ENCODE measurements around the gene JOSD2.

JOSD2 gene

DNA sequence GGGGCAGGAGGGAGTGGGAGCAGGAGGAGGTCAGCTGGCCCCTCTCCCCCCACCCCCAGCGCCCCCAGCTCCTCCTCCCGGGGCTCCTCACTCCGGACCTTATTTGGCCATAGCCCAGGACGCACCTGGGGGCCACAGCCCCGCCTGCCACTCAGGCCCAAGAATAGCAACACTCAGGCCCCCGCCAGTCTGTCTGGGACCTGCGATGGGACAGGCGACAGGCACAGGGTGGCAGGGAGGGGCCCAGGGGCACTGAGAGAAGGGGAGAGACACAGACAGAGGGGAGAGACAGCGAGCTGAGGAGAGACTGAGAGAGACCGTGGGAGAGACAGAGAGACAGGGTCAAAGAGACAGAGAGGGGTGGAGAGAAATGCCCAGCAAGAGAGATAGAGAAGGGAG lies 10.2 kb downstream of the JOSD2 start:
- no peaks in the 10 kb centered on the region for H3K9me3 Mint-ChIP-seq
- peaks cover 5% of the 10 kb centered on the region for H3K36me3 Mint-ChIP-seq (ENCODE audit: low read depth)
- no peaks in the 10 kb centered on the region for H3K4me1 Mint-ChIP-seq (ENCODE audit: low read depth)
- no peak overlapping the region for H3K4me3 Mint-ChIP-seq
- peaks cover 2% of the 10 kb centered on the region for H3K27me3 Mint-ChIP-seq
- intact Hi-C loops (cut with micrococcal nuclease) = no loop called here
- no peak overlapping the region for H3K27ac Mint-ChIP-seq

DNA sequence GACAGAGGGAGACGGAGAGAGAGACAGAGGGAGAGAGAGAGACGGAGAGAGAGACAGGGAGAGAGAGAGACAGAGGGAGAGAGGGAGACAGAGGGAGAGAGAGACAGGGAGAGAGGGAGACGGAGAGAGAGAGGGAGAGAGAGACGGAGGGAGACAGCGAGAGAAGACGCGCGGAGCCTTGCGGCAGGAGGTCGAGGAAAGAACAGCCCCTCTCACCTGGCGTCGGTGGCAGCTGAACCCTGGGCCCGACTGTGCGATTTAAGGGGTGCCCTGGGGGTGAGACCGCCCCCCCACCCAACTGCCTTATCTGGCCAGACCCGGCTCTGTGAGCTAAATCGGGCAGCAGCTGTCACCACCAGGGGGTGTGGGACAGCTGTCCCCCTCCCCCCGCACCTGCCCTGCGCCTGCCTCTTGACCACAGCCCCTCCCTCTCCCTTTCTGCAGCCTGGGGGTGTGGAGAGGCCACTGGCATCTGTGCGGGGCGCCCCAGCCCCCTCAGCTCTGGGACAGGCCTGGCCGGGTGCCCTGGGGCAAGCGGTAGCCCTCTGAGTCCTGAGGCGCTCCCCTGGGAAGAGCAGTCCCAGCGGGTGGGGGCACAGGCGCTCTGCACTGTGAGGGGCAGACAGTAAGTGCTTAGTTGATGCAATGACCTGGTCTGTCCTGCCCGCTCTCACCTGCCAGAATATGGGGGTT lies 10.8 kb downstream of the JOSD2 start:
- Mint-ChIP-seq H3K27ac (no peak overlapping the region), H3K4me3 (no peak overlapping the region), H3K9me3 (no peaks in the 10 kb centered on the region), H3K4me1 (ENCODE audit: low read depth) (no peaks in the 10 kb centered on the region), H3K36me3 (ENCODE audit: low read depth) (no peaks in the 10 kb centered on the region), H3K27me3 (peaks cover 4% of the 10 kb centered on the region)
- intact Hi-C loops (cut with micrococcal nuclease) = no loop called here

DNA sequence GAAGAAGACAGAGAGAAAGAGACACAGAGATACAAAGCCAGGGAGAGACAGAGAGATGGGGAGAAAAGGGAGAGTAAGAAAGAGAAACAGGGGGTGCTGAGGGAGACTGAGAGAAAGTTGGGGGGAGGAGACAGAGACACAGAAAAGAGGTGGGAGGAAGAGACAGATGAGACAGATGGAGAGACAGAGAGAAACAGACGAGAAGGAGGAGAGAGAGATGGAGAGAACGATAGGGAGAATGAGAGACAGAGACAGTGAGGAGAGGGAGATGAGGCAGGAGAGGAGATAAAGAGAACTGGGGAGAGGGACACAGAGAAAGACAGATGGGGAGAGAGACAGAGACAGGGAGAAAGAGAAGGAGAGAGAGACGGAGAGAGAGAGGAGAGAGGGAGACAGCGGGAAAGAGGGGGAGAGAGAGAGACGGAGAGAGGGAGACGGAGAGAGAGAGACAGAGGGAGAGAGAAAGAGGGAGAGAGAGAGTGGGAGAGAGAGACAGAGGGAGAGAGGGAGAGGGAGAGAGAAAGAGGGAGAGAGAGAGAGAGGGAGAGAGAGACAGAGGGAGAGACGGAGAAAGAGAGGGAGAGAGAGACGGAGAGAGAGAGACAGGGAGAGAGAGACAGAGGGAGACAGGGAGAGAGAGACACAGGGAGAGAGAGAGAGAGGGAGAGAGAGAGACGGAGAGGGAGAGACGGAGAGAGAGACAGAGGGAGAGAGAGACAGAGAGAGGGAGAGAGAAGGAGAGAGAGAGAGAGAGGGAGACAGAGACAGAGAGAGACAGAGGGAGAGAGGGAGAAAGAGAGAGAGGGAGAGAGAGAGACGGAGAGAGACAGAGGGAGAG lies 12.6 kb downstream of the JOSD2 start:
- intact Hi-C loops (cut with micrococcal nuclease) = no loop called here
- H3K4me3 Mint-ChIP-seq = no peak overlapping the region
- no peaks in the 10 kb centered on the region for H3K36me3 Mint-ChIP-seq (ENCODE audit: low read depth)
- H3K27me3 Mint-ChIP-seq = peaks cover 14% of the 10 kb centered on the region
- peaks cover 14% of the 10 kb centered on the region for H3K4me1 Mint-ChIP-seq (ENCODE audit: low read depth)
- no peak overlapping the region for H3K27ac Mint-ChIP-seq
- no peaks in the 10 kb centered on the region for H3K9me3 Mint-ChIP-seq

DNA sequence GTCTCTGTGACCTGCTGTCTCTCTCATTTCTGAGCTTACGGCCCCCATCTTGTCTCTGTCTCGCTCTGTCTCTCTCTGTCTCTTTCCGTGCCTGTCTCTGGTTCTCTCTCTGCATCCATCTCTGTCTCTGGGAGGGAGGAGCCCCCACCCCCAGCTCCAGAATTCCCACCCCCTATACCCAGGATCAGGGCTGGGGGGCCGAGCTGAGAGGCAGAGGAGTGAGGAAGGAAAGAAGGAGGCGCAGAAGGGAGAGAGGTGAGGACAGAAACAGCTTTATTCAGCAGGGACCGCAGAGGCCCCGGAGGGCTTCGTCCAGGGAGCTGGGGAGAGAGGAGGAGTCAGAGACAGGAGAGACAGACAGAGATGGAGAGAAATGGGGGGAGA lies 14.0 kb downstream of the JOSD2 start:
- peaks cover 14% of the 10 kb centered on the region for H3K27me3 Mint-ChIP-seq

DNA sequence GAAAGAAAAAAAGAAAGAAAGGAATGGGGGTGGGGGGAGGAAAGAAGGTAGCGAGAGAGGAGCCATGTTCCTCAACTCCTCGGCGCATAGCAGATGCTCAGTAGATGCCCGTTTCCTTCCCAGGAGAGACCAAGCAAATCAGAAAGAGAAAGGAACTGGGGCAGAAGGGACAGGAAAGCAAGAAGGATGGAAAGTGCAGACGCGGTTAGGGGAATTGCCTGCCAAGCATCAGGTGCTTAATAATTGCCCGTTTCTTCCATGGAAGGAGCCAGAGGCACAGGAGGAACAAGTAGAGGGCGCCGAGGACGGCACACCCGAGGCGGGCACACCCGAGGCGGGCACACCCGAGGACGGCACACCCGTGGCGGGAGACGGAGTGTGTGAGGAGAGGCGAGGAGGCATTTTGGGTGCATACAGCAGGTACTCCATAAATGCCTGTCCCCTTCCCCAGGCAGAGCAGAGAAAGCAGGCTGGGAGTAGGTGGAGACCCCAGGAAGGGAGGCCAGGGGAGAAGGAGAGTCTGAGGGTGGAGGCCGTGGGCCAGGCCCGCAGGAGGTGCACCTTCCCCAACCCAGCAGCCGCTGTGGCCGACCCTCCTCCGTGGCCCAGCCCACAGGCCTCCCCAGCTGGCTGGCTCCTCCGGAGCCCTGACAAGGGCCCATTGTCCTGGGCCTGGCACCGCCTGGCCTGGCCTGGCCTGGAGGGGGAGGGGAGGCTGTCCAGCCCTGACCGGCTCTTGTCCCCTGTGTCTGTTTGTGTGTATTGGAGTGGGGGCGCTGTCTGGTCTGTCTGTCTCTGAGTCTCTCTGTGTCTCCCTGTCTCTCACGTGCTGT lies 14.6 kb downstream of the JOSD2 start:
- Mint-ChIP-seq H3K4me1 (ENCODE audit: low read depth) (peaks cover 26% of the 10 kb centered on the region), H3K9me3 (no peaks in the 10 kb centered on the region), H3K27me3 (peaks cover 16% of the 10 kb centered on the region), H3K27ac (no peak overlapping the region), H3K4me3 (no peak overlapping the region), H3K36me3 (ENCODE audit: low read depth) (no peaks in the 10 kb centered on the region)
- intact Hi-C loops (cut with micrococcal nuclease) = no loop called here

More for the DNA sequence above, 14.0 kb downstream of the JOSD2 start:
- H3K9me3 Mint-ChIP-seq = no peaks in the 10 kb centered on the region
- H3K4me3 Mint-ChIP-seq = no peak overlapping the region
- intact Hi-C loops (cut with micrococcal nuclease) = no loop called here
- H3K36me3 Mint-ChIP-seq (ENCODE audit: low read depth) = no peaks in the 10 kb centered on the region
- peaks cover 20% of the 10 kb centered on the region for H3K4me1 Mint-ChIP-seq (ENCODE audit: low read depth)
- no peak overlapping the region for H3K27ac Mint-ChIP-seq

DNA sequence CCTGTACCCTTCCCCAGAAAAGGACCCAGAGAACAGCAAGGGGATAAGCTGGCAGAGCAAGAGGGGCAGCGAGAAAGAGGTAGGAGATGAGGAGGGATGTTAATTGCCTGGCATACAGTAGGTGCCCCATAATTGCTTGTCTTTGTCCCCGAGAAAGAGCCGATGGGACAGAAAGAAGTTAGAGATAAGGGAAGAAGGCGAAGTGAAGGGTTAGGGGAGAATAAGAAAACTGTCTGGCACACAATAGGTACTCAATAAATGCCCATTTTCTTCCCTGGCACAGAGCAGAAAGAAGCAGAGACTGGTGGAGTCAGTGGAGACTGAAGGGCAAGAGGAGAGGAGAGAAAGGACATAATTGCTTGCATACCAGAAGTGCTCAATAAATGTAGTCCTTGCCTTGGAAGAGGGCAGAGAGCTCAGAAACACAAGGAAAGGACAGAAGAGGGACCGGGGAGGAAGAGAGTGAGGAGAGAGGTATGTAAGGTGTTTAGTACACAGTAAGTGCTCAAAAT lies 15.9 kb downstream of the JOSD2 start:
- H3K9me3 Mint-ChIP-seq = no peaks in the 10 kb centered on the region
- no peak overlapping the region for H3K4me3 Mint-ChIP-seq
- intact Hi-C loops (cut with micrococcal nuclease) = no loop called here
- peaks cover 16% of the 10 kb centered on the region for H3K27me3 Mint-ChIP-seq
- H3K4me1 Mint-ChIP-seq (ENCODE audit: low read depth) = peaks cover 38% of the 10 kb centered on the region
- no peak overlapping the region for H3K27ac Mint-ChIP-seq
- peaks cover 6% of the 10 kb centered on the region for H3K36me3 Mint-ChIP-seq (ENCODE audit: low read depth)

DNA sequence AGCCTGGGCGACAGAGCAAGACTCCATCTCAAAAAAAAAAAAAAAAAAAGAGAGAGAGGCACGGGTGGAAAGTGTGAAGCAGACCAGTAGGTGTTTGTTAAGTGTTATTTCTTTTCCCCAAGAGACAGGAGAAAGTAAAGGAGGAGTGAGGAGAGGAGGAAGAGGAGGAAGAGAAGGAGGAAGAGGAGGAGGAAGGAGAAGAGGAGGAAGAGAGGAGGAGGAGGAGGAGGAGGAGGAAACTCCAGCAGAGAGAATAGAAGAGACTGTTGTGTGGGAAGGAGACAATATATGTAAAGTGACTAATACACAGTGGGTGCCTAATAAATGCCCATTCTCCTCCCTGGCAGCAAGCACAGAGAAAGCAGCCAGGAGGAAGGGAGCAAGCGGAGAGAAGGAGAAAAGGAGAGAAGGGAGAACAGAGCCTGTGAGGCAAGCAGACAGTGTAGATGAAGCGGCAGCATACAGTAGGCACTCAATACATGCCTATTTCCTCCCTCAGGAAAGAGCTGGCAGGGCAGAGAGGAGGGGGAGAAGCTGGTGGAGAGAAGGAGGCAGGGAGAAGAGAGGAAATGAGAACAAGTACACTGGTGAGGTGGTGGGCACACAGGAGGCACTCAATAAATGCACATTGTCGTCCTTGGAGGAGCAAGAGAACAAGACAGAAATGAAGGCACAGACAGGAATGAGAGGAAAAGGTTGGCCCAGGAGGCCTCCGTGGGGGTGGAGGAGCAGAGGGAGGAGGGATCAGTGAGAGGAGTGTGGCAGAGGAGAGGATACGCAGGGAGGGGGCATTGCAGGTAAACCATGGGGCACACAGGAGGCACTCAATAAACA lies 16.6 kb downstream of the JOSD2 start:
- Mint-ChIP-seq H3K27me3 (peaks cover 16% of the 10 kb centered on the region), H3K36me3 (ENCODE audit: low read depth) (peaks cover 6% of the 10 kb centered on the region), H3K4me3 (no peak overlapping the region), H3K27ac (no peak overlapping the region), H3K9me3 (peaks cover 4% of the 10 kb centered on the region), H3K4me1 (ENCODE audit: low read depth) (peaks cover 43% of the 10 kb centered on the region)
- intact Hi-C loops (cut with micrococcal nuclease) = no loop called here

DNA sequence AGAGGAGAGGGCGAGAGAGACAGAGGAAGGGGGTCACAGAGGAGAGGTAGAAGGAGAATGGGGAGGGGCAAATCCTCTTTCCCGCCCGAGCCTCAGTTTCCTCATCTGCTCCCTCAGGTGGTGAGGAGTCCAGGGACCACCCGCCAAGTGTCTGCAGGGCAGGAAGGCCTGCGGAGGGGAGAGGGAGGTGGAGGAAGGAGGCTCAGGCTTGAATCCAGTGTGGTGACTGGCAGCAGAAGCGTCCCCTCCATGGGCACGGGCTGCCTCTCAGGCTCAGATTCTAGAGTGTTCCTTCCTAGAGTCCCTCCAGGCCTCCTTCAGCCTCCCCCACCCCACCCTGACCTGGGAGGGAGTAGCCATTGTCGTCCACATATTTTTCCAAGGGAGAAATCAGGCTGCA lies 17.8 kb downstream of the JOSD2 start:
- Mint-ChIP-seq H3K9me3 (peaks cover 6% of the 10 kb centered on the region), H3K27ac (no peak overlapping the region), H3K27me3 (peaks cover 16% of the 10 kb centered on the region), H3K4me3 (no peak overlapping the region), H3K36me3 (ENCODE audit: low read depth) (peaks cover 6% of the 10 kb centered on the region), H3K4me1 (ENCODE audit: low read depth) (peaks cover 56% of the 10 kb centered on the region)
- intact Hi-C loops (cut with micrococcal nuclease) = no loop called here

DNA sequence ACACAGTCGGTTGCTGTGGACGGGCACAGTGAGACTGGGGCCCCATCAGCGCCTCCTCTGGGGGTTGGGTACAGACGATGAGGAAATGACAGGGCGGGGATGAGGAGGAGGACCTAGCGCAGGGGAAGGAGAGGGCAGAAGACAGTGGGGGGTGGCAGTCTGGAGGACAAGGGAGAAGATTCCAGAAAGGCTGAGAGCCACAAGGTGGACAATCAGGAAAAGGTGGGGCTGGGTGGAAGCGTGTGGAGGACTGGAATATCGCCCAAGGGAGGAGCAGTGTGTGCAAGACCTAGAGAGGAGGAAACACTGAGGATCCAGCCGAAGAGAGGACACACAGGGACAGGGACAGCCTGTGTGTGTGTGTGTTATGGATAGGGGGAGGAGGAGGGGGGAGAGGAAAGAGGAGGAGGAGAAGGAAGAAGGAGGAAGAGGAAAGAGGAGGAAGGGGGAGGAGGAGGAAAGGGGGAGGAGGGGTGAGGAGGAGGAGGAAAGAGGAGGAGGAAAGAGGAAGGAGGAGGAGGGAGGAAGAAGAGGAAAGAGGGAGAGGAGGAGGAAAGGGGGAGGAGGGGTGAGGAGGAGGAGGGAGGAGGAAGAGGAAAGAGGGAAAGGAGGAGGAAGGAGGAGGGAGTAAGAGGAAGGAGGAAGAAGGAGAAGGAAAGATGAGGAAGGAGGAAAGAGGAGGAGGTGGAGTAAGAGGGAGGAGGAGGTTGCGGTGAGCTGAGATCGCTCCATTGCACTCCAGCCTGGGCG lies 18.5 kb downstream of the JOSD2 start:
- H3K36me3 Mint-ChIP-seq (ENCODE audit: low read depth) = peaks cover 6% of the 10 kb centered on the region
- intact Hi-C loops (cut with micrococcal nuclease) = no loop called here
- H3K4me1 Mint-ChIP-seq (ENCODE audit: low read depth) = peaks cover 63% of the 10 kb centered on the region
- peak overlapping the region; percentile 46 for H3K4me3 Mint-ChIP-seq
- peaks cover 16% of the 10 kb centered on the region for H3K27me3 Mint-ChIP-seq
- peak overlapping the region; percentile 57 for H3K27ac Mint-ChIP-seq
- peaks cover 11% of the 10 kb centered on the region for H3K9me3 Mint-ChIP-seq

DNA sequence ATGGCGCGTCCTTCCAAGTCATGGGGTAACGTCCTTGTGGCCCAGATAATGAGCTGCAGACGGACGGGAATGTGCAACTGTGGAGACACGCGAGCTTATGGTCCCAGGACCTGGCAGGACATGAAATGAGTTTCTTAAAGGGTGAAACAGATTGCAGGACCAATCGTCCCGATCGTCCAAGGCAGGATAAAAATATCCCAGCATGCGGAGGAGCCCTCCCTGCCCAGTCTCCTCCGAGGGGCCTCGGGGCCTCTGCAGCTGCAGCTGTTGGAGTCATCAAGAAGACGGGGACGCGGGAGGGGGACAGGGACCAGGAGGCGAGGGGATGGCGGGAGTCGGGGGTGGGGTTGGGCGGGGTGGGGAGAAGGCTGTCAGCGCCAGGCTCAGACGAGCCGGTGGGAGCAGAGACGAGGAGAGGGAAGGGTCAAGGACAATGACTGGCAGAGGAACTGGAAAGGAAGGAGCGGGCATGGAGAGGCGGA lies 20.0 kb downstream of the JOSD2 start:
- peaks cover 14% of the 10 kb centered on the region for H3K27me3 Mint-ChIP-seq
- H3K36me3 Mint-ChIP-seq (ENCODE audit: low read depth) = peaks cover 6% of the 10 kb centered on the region
- peak overlapping the region; percentile 57 for H3K27ac Mint-ChIP-seq
- intact Hi-C loops (cut with micrococcal nuclease) = no loop called here
- peaks cover 14% of the 10 kb centered on the region for H3K9me3 Mint-ChIP-seq
- no peak overlapping the region for H3K4me3 Mint-ChIP-seq
- H3K4me1 Mint-ChIP-seq (ENCODE audit: low read depth) = peaks cover 69% of the 10 kb centered on the region

DNA sequence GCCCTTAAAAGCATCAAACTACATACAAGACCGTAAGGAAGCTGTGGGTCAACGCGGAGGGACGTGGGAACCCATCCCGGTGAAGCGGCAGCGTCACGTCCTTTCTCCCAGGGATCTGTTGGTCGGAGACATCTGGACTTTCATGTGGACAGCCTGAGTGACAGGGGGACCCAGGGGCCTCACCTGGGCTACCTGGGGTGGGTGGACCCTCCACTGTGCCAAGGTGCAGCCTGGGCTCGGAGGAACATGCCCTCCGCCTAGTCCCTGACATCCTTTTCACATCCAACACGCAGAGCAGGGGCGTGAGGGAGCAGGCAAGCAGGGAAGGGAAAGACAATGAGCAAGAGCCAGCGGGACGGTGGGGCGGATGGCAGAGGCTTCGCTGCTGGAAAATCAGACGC lies 20.6 kb downstream of the JOSD2 start:
- Mint-ChIP-seq H3K36me3 (ENCODE audit: low read depth) (peaks cover 12% of the 10 kb centered on the region), H3K27ac (peak overlapping the region; percentile 57), H3K27me3 (peaks cover 14% of the 10 kb centered on the region), H3K9me3 (peaks cover 14% of the 10 kb centered on the region), H3K4me1 (ENCODE audit: low read depth) (peaks cover 73% of the 10 kb centered on the region), H3K4me3 (no peak overlapping the region)
- intact Hi-C loops (cut with micrococcal nuclease) = no loop called here

DNA sequence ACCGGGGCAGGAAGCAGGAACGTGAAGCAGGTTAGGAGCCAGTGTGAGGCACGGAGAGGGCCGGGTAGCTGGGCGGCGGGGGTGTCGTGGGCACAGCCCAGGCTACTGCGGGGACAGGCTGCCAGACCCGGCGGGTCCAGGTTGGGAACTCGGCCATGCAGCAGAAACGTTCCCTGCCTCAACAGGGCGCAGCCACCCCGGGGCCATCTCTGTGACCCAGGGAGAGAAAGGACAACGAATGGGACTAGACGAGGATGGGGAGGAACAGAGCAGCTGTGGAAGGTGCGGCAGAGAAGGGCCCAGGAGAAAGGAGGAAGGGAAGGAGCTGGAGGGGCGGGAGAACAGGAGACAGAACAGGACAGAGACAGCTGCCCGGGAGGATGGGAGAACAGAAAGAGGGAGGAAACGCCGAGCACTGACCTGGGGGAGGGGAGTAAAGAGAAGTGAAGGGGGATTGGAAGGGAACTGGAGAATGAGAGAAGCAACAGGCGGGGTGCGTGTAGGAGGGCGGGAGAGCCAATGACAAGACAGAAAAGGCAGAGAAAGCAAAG lies 21.5 kb downstream of the JOSD2 start:
- Mint-ChIP-seq H3K4me3 (peak overlapping the region; percentile 32), H3K9me3 (peaks cover 14% of the 10 kb centered on the region), H3K27ac (peak overlapping the region; percentile 83), H3K27me3 (peaks cover 5% of the 10 kb centered on the region), H3K4me1 (ENCODE audit: low read depth) (peaks cover 76% of the 10 kb centered on the region), H3K36me3 (ENCODE audit: low read depth) (peaks cover 21% of the 10 kb centered on the region)
- intact Hi-C loops (cut with micrococcal nuclease) = no loop called here

Data from dendritic cell treated with granulocyte-macrophage colony-stimulating factor and Interleukin-4, amounts not matched to agents 40 ng/mL and 50 ng/mL, for 4 days (primary cell).